GM23338 (cell line): ENCODE measurements around the gene KCTD21. TPM values are rescaled to one million over a fixed set of nuclear protein-coding genes. Genes with fewer than 3 reads are reported as not detected.

ENCODE experiments used
- ATAC-seq: fragments of 200-7000 bp; cut with Tn5 transposase; 3 replicates; pipeline ENCODE4 v1.9.1; 2020
- DNase-seq: peaks from one replicate; pipeline ENCODE4 v3.0.0-alpha.2; 2015; ENCODE audit warnings: low spot score
- H2AFZ ChIP-seq: fragments of 200-600 bp; sonication (generic); 2 replicates; pipeline ENCODE4 v1.8.0; 2016; ENCODE audit warnings: antibody characterized with exemption, mild to moderate bottlenecking, moderate library complexity
- H3F3A ChIP-seq: fragments of 200-600 bp; sonication (generic); replicated peaks from 2 replicates; pipeline ENCODE4 v1.8.0; 2017; ENCODE audit warnings: antibody characterized with exemption, mixed run types, low read depth
- H3K27ac ChIP-seq: fragments of 200-600 bp; sonication (generic); 2 replicates; pipeline ENCODE4 v1.6.1; 2016; ENCODE audit warnings: low read depth
- H3K27me3 ChIP-seq: fragments of 200-600 bp; sonication (generic); 2 replicates; pipeline ENCODE4 v1.8.0; 2016; ENCODE audit warnings: mild to moderate bottlenecking, mixed run types, moderate library complexity; ENCODE audit not compliant: insufficient read depth
- H3K36me3 ChIP-seq: fragments of 200-600 bp; sonication (generic); 2 replicates; pipeline ENCODE4 v1.8.0; 2016; ENCODE audit warnings: mild to moderate bottlenecking; ENCODE audit not compliant: insufficient read depth
- H3K4me1 ChIP-seq: fragments of 200-600 bp; sonication (generic); 2 replicates; pipeline ENCODE4 v1.8.0; 2016; ENCODE audit warnings: mild to moderate bottlenecking, moderate library complexity; ENCODE audit not compliant: insufficient read depth
- H3K4me2 ChIP-seq: fragments of 200-600 bp; sonication (generic); 2 replicates; pipeline ENCODE4 v1.7.1; 2017; ENCODE audit warnings: mixed run types
- H3K4me3 ChIP-seq: fragments of 200-600 bp; sonication (generic); 2 replicates; pipeline ENCODE4 v1.6.1; 2016; ENCODE audit warnings: mixed run types
- H3K79me2 ChIP-seq: fragments of 200-600 bp; sonication (generic); replicated peaks from 2 replicates; pipeline ENCODE4 v1.8.0; 2017; ENCODE audit warnings: mild to moderate bottlenecking; ENCODE audit not compliant: insufficient read depth
- H3K9me2 ChIP-seq: fragments of 200-600 bp; sonication (generic); 2 replicates; pipeline ENCODE4 v1.8.0; 2017; ENCODE audit not compliant: insufficient read depth
- H4K20me1 ChIP-seq: fragments of 200-600 bp; sonication (generic); replicated peaks from 2 replicates; pipeline ENCODE4 v1.8.0; 2017; ENCODE audit warnings: mild to moderate bottlenecking; ENCODE audit not compliant: insufficient read depth
- H3K27ac Mint-ChIP-seq: 2 replicates; pipeline ENCODE4 v1.8.0; 2020; ENCODE audit warnings: inconsistent platforms, mild to moderate bottlenecking, moderate library complexity, mixed read lengths
- H3K27me3 Mint-ChIP-seq: 3 replicates; pipeline ENCODE4 v1.8.0; 2022; ENCODE audit warnings: low read depth, mild to moderate bottlenecking, moderate library complexity, mixed read lengths, inconsistent platforms; ENCODE audit not compliant: insufficient read depth, poor library complexity
- H3K36me3 Mint-ChIP-seq: 3 replicates; pipeline ENCODE4 v1.8.0; 2021; ENCODE audit warnings: low read depth, mild to moderate bottlenecking, inconsistent platforms, moderate library complexity, mixed read lengths
- H3K4me1 Mint-ChIP-seq: 3 replicates; pipeline ENCODE4 v1.8.0; 2020; ENCODE audit warnings: mild to moderate bottlenecking, inconsistent platforms, mixed read lengths
- H3K4me3 Mint-ChIP-seq: 3 replicates; pipeline ENCODE4 v1.8.0; 2021; ENCODE audit warnings: moderate library complexity, mild to moderate bottlenecking, inconsistent platforms, mixed read lengths
- H3K9me3 Mint-ChIP-seq: 3 replicates; pipeline ENCODE4 v1.8.0; 2020; ENCODE audit warnings: moderate library complexity, mild to moderate bottlenecking, inconsistent platforms, mixed read lengths
- CREB1 ChIP-seq: fragments of 250-450 bp; sonication (Bioruptor Pico); IDR thresholded peaks from 2 replicates; pipeline ENCODE4 v1.5.0; 2020; ENCODE audit warnings: low read depth, mild to moderate bottlenecking, moderate library complexity
- ETS1 ChIP-seq: IDR thresholded peaks from 2 replicates; pipeline ENCODE4 v1.6.1; 2016; ENCODE audit warnings: antibody characterized with exemption
- EZH2 ChIP-seq: fragments of 200-600 bp; sonication (generic); IDR thresholded peaks from one replicate; pipeline ENCODE4 v1.8.0; 2017; ENCODE audit warnings: antibody characterized with exemption, mild to moderate bottlenecking, low read depth; ENCODE audit not compliant: unreplicated experiment
- NANOG ChIP-seq: IDR thresholded peaks from 2 replicates; pipeline ENCODE4 v1.6.1; 2016; ENCODE audit warnings: antibody characterized with exemption, borderline replicate concordance
- POLR2AphosphoS5 ChIP-seq: IDR thresholded peaks from 2 replicates; pipeline ENCODE4 v1.6.1; 2016; ENCODE audit warnings: antibody characterized with exemption, low read depth
- STAT1 ChIP-seq: IDR thresholded peaks from one replicate; pipeline ENCODE4 v1.6.1; 2016; ENCODE audit warnings: antibody characterized with exemption; ENCODE audit not compliant: unreplicated experiment
- ZNF114 ChIP-seq: fragments of 250-450 bp; sonication (Bioruptor Pico); IDR thresholded peaks from 2 replicates; pipeline ENCODE4 v1.5.0; 2020; ENCODE audit warnings: mild to moderate bottlenecking, moderate library complexity
- ZNF331 ChIP-seq: fragments of 250-450 bp; sonication (Bioruptor Pico); IDR thresholded peaks from 2 replicates; pipeline ENCODE4 v1.5.0; 2020; ENCODE audit warnings: low read depth, mild to moderate bottlenecking, moderate library complexity
- long read RNA-seq: library from polyadenylated mRNA; unstranded; transcript quantifications from one replicate; pipeline ENCODE4 v2.0.0, GENCODE V29; 2020; ENCODE audit not compliant: unreplicated experiment
- polyA plus RNA-seq: library from polyadenylated mRNA; unstranded; fragments of >200 nt; fragmentation: Nextera tagmentation; extraction: Ambion mirVana; gene quantifications from 2 replicates; pipeline ENCODE4 v1.2.1, GENCODE V29; 2016
- total RNA-seq: library from RNA; depleted of rRNA; stranded (reverse); fragments of >200 nt; shearing (Covaris generic); gene quantifications from 2 replicates; pipeline ENCODE4 v1.2.3, GENCODE V29; 2014; rRNA removed
- TF ChIP-seq, protein P1 (sequence below): IDR thresholded peaks from one replicate; pipeline ENCODE4 v1.6.1; 2018; ENCODE audit warnings: antibody characterized with exemption; ENCODE audit not compliant: unreplicated experiment

The KCTD21 gene, protein sequence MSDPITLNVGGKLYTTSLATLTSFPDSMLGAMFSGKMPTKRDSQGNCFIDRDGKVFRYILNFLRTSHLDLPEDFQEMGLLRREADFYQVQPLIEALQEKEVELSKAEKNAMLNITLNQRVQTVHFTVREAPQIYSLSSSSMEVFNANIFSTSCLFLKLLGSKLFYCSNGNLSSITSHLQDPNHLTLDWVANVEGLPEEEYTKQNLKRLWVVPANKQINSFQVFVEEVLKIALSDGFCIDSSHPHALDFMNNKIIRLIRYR
- 3.6 and 3.7 TPM in 2 replicates for total RNA-seq
- polyA plus RNA-seq: 0.71 and 1.0 TPM in 2 replicates
- long read RNA-seq: 0 reads

DNA sequence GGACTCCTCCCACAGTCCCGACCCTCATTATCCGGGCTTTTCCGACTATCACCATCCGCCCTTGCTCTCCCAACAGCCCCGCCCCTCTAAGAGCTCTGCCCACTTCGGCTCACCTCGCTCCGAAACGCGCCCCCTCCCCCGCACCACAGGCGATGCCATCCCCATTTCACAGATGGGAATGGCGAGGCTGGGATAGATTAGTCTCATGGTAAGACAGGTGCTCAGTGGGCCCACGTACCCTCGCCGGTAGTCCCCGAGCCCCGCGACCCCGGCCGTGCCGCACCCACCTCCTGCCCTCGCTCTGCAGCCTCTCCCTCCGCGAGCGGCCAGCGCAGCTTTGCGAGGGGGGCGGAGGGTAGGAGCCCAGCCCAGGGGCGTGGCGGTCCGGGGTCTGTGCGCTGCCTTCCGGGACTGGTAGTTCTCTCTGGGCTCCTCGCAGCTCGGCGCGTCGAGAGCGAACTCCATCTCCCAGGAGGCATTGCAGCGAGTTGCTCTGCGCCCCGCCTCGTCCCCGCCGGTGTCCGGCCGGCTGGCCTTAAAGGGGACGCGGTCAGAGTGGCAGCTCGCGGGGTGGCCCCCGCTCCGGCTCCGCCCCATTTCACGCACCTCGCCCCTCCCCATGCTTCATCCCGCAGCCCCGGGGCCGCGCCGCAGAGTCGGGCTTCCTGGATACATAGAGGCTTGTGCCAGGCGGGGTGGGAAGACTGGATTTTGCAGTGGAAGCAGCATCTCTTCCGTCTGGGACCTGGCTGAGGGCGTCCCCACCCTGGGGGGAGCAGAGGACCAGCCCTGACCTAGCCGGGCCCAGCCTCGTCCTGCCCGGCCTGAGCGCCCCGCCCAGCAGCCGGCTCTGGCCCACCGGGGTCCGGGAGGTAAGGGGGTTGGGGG, at the start of gene KCTD21, which contains the start of gene USP35:
Gene KCTD21, minus strand, starts transcription at position 341 of the 888 bp plus-strand sequence. CDS start 14,072 bp downstream, outside the sequence.
Gene USP35, plus strand, starts transcription at position 634 of the 888 bp plus-strand sequence. CDS start 7,327 bp downstream, outside the sequence.
- Histone ChIP-seq H3K27me3 (no peaks in the 10 kb centered on the region), H3K27ac (no peak within 1 kb of the TSS), H4K20me1 (no peaks in the 10 kb centered on the region; the same call in 1 of the 2 replicates), H3K36me3 (no peaks in the 10 kb centered on the region), H2AFZ (peak within 1 kb of the TSS; percentile 96), H3F3A (0 out of 2 replicates have a peak, but pooled peaks cover 8% of the 10 kb centered on the region), H3K4me3 (peak within 1 kb of the TSS; percentile 98), H3K4me1 (peaks cover 15% of the 10 kb centered on the region; the same call in 1 of the 2 replicates), H3K79me2 (no peaks in the 10 kb centered on the region), H3K9me2 (no peaks in the 10 kb centered on the region), H3K4me2 (peak within 1 kb of the TSS; percentile 94)
- Mint-ChIP-seq H3K27me3 (peaks cover 18% of the 10 kb centered on the region), H3K36me3 (no peaks in the 10 kb centered on the region), H3K27ac (peak within 1 kb of the TSS; percentile 62; the same call in 1 of the 2 replicates), H3K4me3 (peak within 1 kb of the TSS; percentile 92), H3K4me1 (peaks cover 21% of the 10 kb centered on the region), H3K9me3 (no peaks in the 10 kb centered on the region)
- ATAC-seq (peak; percentile 96), DNase-seq (peak; percentile 99)
- TF ChIP-seq POLR2AphosphoS5: peak; percentile 77
- peak; percentile 87 for TF ChIP-seq ETS1
- TF ChIP-seq ZNF331 (CRISPR knock-in tag): peak; percentile 9; the same call in 1 of the 2 replicates
- 0 out of 2 replicates have a peak, but pooled peaks have one; percentile 2 for TF ChIP-seq CREB1 (CRISPR knock-in tag)
- no peak for TF ChIP-seq EZH2
- no peak for TF ChIP-seq NANOG

- no peak for DNase-seq
- Histone ChIP-seq H3K27ac (no peak overlapping the region), H3F3A (no peaks in the 10 kb centered on the region), H3K4me1 (no peaks in the 10 kb centered on the region; the same call in 1 of the 2 replicates), H3K79me2 (no peaks in the 10 kb centered on the region), H3K27me3 (no peaks in the 10 kb centered on the region), H3K36me3 (no peaks in the 10 kb centered on the region), H3K9me2 (no peaks in the 10 kb centered on the region), H2AFZ (no peak overlapping the region), H3K4me3 (no peak overlapping the region), H3K4me2 (no peak overlapping the region), H4K20me1 (no peaks in the 10 kb centered on the region; the same call in 1 of the 2 replicates)
- Mint-ChIP-seq H3K4me3 (no peak overlapping the region), H3K9me3 (0 out of 3 replicates have a peak, but pooled peaks cover 6% of the 10 kb centered on the region), H3K27ac (no peak overlapping the region), H3K36me3 (peaks cover 8% of the 10 kb centered on the region; the same call in 1 of the 3 replicates), H3K27me3 (no peaks in the 10 kb centered on the region), H3K4me1 (no peaks in the 10 kb centered on the region; the same call in 2 of the 3 replicates)
- ATAC-seq: no peak
- TF ChIP-seq STAT1 (no peak), EZH2 (no peak), ZNF114 (CRISPR knock-in tag) (no peak)
- TF ChIP-seq, protein P1, sequence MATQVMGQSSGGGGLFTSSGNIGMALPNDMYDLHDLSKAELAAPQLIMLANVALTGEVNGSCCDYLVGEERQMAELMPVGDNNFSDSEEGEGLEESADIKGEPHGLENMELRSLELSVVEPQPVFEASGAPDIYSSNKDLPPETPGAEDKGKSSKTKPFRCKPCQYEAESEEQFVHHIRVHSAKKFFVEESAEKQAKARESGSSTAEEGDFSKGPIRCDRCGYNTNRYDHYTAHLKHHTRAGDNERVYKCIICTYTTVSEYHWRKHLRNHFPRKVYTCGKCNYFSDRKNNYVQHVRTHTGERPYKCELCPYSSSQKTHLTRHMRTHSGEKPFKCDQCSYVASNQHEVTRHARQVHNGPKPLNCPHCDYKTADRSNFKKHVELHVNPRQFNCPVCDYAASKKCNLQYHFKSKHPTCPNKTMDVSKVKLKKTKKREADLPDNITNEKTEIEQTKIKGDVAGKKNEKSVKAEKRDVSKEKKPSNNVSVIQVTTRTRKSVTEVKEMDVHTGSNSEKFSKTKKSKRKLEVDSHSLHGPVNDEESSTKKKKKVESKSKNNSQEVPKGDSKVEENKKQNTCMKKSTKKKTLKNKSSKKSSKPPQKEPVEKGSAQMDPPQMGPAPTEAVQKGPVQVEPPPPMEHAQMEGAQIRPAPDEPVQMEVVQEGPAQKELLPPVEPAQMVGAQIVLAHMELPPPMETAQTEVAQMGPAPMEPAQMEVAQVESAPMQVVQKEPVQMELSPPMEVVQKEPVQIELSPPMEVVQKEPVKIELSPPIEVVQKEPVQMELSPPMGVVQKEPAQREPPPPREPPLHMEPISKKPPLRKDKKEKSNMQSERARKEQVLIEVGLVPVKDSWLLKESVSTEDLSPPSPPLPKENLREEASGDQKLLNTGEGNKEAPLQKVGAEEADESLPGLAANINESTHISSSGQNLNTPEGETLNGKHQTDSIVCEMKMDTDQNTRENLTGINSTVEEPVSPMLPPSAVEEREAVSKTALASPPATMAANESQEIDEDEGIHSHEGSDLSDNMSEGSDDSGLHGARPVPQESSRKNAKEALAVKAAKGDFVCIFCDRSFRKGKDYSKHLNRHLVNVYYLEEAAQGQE: no peak
Observed at GRCh38 chr11:78237293-78238046, 49.0 kb upstream of the KCTD21 start.
